GM12875 (cell line): Measurements from ENCODE around the gene SCARB1.
"Not testable (repeated sequence)": the region's sequence is repeated elsewhere in the genome, so short reads cannot be mapped to it uniquely, and the experiment has no call there.

Source experiments
- H3K4me3 ChIP-seq: one replicate; pipeline ENCODE4 v1.5.1; 2011; ENCODE audit warnings: low read depth, low read length, control low read depth
- TF ChIP-seq, protein P1 (sequence below): IDR thresholded peaks from 2 replicates; pipeline ENCODE4 v1.5.1; 2011; ENCODE audit warnings: low read depth, mild to moderate bottlenecking, control low read depth, inconsistent platforms, low read length, moderate library complexity, borderline replicate concordance; ENCODE audit not compliant: insufficient read depth

The SCARB1 gene

DNA sequence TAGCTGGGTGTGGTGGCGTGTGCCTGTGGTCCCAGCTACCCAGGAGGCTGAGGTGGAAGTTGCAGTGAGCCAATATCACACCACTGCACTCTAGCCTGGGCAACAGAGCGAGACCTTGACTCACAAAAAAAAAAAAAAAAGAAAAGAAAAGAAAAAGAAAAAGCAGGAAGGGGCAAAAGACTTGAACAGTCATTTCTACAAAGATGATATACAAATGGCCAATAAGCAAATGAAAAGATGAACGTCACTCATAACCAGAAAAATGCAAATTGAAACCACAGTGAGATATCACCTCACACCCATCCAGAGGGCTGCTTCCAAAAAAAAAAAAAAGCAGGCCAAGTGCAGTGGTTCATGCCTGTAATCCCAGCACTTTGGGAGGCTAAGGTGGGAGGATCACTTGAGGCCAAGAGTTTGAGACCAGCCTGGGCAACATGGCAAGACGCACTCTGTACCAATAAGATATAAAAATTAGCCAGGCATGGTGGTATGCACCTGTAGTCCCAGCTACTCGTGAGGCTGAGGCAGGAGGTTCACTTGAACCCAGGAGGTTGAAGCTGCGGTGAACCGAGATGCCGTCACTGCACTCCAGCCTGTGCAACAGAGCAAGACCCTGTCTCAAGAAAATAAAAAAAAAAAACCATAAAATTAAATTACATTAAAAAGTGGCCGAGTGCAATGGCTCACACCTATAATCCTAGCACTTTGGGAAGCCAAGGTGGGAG is 30.3 kb upstream of the SCARB1 start:
- TF ChIP-seq, protein P1, sequence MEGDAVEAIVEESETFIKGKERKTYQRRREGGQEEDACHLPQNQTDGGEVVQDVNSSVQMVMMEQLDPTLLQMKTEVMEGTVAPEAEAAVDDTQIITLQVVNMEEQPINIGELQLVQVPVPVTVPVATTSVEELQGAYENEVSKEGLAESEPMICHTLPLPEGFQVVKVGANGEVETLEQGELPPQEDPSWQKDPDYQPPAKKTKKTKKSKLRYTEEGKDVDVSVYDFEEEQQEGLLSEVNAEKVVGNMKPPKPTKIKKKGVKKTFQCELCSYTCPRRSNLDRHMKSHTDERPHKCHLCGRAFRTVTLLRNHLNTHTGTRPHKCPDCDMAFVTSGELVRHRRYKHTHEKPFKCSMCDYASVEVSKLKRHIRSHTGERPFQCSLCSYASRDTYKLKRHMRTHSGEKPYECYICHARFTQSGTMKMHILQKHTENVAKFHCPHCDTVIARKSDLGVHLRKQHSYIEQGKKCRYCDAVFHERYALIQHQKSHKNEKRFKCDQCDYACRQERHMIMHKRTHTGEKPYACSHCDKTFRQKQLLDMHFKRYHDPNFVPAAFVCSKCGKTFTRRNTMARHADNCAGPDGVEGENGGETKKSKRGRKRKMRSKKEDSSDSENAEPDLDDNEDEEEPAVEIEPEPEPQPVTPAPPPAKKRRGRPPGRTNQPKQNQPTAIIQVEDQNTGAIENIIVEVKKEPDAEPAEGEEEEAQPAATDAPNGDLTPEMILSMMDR = no peak
- H3K4me3 ChIP-seq = no peak overlapping the region

DNA sequence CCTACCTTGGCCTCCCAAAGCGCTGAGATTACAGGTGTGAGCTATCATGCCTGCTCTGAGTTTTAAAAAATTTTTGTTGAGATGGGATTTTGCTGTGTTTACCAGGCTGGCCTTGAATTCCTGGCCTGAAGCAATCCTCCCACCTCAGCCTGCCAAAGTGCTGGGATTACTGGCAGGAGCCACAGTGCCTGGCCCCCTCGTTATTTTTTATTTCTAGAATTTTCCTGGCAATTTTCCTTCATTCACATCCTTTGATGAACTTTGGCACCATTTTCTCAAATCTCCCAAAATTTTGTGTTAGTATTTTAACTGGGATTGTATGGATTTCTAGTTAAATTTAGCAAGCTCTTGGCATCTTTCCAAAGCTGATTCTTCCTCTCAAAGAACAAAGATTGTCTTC is 24.6 kb upstream of the SCARB1 start:
- TF ChIP-seq, protein P1 = no peak
- H3K4me3 ChIP-seq = no peak overlapping the region

DNA sequence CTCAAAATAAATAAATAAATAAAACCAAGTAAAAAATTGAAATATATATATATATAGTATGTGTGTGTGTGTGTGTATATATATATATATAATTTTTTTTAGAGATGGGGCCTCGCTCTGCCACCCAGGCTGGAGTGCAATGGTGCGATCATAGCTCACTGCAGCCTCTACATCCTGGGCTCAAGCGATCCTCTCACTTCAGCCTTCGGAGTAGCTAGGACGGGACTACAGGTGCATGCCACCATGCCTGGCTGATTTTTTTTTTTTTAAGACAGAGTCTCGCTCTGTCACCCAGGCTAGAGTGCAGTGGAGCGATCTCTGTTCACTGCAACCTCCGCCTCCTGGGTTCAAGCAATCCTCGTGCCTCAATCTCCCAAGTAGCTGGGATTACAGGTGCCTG is 24.1 kb upstream of the SCARB1 start:
- not testable (repeated sequence) for H3K4me3 ChIP-seq

DNA sequence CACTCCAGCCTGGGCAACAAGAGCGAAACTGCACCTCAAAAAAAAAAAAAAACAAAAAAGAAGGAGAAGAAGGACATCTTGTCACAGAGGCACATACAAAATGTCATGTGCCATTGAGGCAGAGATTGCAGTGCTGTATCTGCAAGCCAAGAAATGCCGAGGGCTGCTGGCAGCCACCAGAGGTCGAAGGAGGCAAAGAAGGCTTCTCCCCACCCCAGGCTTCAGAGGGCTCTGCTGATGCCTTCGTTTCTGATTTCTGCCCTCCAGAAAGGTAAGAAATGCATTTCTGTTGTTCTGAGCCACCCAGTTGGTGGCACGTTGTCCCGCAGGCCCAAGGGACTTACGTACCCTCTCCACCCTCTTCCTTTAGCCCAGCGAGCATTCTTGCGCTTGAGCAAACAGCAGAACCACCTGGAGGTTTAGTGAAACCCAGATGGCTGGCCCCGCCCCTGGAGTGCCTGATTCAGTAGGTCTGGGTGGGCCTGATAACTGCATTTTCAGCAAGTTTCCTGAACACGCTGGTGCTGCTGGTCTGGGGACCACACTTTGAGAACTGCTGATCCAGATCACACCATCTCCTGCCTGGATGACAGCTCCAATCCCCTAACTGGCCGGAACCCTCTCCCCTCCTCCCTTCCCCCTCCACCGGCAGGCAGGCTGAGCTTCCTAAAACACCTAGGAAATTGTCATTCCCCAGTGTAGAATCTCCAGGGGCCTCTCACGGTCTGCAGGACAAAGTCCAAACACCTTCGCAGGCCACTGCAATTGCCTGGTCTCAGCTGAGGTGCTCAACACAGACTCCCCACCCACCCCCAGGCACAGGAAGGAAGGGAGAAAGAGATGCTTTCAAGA is 21.1 kb upstream of the SCARB1 start:
- no peak overlapping the region for H3K4me3 ChIP-seq
- TF ChIP-seq, protein P1 = no peak

DNA sequence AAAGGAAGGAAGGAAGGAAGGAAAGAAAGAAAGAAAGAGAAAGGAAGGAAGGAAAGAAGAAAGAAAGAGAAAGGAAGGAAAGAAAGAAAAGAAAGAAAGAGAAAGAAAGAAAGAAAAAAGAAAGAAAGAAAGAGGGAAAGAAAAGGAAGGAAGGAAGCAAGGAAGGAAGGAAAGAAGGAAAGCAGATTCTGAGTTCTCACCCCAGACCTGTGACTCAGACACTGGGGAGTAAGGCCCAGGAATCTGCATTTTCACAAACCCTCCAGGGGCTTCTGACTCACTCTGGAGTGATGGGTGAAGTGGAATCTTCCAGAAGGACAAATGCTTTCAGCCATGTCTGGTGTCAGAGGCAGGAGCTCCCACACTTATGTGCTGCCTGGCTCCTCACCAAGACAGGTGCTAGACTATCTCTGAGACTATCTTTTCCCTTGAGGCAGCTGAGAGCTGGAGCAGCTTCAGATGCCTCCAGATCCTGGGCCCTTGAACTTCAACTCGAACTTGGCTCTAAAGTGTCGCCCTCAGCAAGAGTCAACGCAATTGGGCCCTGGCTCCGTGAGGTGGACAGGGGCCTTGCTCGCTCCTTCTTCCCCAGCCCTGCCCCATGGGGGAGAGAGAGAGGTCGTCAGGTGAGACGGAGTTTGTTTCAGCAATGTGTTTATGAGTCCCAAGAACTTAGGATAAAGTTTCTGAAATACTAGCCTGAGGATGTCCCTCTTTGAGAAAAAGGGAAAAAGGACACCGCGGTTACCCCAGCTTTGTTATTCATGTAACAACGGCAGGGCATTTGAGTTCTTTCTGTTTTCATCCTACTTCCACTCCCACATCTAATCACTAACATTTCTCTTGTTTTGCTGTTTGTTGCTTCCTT is 19.8 kb upstream of the SCARB1 start:
- TF ChIP-seq, protein P1 = no peak
- H3K4me3 ChIP-seq = no peak overlapping the region

DNA sequence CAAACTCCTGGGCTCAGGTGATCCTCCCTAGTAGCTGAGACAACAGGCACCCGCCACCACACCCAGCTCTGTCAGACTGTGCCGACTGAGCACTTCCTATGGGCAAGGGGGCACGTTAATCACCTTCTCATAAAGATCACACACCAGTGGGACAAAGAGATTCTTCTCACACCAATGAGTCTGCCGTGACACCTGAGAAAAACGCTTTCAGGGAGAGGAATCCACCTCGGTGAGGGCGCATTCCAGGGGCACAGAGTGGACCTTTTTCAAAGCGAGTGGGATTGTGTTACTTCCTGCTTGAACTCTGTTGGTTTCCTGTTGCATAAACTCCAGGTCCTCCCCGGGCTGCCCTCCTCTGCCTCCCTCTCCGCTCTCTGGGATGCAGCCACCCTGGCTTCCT is 17.5 kb upstream of the SCARB1 start:
- no peak overlapping the region for H3K4me3 ChIP-seq
- TF ChIP-seq, protein P1 = no peak

DNA sequence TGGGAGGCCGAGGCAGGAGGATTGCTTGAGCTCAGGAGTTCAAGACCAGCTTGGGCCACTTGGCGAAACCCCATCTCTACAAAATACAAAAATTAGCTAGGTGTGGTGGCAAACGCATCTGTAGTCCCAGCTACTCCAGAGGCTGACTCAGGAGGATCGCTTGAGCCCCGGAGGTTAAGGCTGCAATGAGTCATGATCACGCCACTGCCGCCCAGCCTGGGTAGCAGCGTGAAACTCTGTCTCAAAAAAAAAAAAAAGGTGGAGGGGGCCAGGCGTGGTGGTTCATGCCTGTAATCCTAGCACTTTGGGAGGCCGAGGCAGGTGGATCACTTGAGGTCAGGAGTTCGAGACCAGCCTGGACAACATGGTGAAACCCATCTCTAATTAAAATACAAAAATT is 16.7 kb upstream of the SCARB1 start:
- H3K4me3 ChIP-seq = not testable (repeated sequence)
